LHCN-M2 (cell line): ENCODE measurements around the gene ZNF133. TPM values are rescaled to one million over a fixed set of nuclear protein-coding genes. Genes with fewer than 3 reads are reported as not detected.
"Not testable (repeated sequence)": the region's sequence is repeated elsewhere in the genome, so short reads cannot be mapped to it uniquely, and the experiment has no call there.

Experiments
- DNase-seq: peaks from one replicate; pipeline ENCODE4 v3.0.0-alpha.2; 2012; ENCODE audit warnings: low read depth
- polyA plus RNA-seq: library from polyadenylated mRNA; unstranded; fragments of >200 nt; gene quantifications from one replicate; pipeline ENCODE4 v1.2.1, GENCODE V29; 2012; ENCODE audit warnings: missing spikeins
- total RNA-seq: library from RNA; depleted of rRNA; stranded (reverse); fragments of >200 nt; gene quantifications from 2 replicates; pipeline ENCODE4 v1.2.3, GENCODE V29; 2014; rRNA removed

ZNF133 gene
- total RNA-seq, result 13.8 and 15.5 TPM in 2 replicates
- polyA plus RNA-seq, result 7.8 TPM

GRCh38 chr20:18287915-18288748, at the start of gene ZNF133:
TSS of gene ZNF133 (plus strand) at chr20:18288527. CDS start at chr20:18305687, 17,160 bp downstream.
- peak; percentile 89 for DNase-seq

DNA sequence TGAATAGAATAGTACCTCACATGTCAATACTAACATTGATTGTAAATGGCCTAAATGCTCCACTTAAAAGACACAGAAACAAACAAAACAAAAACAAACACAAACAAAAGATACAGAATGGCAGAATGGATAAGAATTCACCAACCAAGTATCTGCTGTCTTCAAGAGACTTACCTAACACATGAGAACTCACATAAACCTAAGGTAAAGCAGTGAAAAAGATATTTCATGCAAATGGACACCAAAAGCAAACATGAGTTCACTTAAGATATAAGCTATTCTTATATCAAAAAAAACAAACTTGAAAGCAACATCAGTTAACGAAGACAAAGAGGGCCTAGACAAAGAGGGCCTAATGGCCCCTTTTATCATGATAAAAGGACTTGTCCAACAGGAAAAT, 47.3 kb upstream of the ZNF133 start:
- no peak for DNase-seq

DNA sequence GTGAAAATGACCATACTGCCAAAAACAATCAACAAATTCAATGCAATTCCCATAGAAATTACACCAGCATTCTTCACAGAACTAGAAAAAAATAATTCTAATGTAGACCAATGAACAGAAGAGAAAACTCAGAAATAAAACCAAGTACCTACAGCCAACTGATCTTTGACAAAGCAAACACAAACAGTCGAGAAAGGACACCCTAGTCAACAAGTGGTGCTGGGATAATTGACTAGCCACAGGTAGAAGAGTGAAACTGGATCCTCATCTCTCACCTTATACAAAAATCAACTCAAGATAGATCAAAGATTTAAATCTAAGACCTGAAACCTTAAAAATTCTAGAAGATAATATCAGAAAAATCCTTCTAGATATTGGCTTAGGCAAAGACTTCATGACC, 44.5 kb upstream of the ZNF133 start:
- no peak for DNase-seq

DNA sequence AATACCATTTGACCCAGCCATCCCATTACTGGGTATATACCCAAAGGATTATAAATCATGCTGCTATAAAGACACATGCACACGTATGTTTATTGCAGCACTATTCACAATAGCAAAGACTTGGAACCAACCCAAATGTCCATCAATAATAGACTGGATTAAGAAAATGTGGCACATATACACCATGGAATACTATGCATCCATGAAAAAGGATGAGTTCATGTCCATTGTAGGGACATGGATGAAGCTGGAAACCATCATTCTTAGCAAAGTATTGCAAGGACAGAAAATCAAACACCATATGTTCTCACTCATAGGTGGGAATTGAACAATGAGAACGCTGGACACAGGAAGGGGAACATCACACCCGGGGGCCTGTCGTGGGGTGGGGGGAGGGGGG, 39.8 kb upstream of the ZNF133 start:
- DNase-seq, result not testable (repeated sequence)

DNA sequence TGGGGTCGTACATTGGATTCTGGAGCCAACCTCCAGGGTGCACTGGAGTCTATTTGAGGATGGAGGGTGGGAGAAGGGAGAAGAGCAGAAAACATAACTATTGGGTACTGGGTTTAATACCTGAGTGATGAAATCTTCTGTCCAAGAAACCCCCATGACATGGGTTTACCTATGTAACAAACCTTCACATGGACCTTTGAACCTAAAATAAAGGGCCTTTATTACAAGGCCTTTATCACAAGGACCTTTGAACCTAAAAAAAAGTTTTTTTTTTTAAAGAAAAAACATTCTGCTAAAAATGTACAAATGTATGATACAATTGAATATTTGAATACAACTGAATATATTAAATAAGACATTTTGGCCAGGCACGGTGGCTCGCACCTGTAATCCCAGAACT, 38.1 kb upstream of the ZNF133 start:
- no peak for DNase-seq

DNA sequence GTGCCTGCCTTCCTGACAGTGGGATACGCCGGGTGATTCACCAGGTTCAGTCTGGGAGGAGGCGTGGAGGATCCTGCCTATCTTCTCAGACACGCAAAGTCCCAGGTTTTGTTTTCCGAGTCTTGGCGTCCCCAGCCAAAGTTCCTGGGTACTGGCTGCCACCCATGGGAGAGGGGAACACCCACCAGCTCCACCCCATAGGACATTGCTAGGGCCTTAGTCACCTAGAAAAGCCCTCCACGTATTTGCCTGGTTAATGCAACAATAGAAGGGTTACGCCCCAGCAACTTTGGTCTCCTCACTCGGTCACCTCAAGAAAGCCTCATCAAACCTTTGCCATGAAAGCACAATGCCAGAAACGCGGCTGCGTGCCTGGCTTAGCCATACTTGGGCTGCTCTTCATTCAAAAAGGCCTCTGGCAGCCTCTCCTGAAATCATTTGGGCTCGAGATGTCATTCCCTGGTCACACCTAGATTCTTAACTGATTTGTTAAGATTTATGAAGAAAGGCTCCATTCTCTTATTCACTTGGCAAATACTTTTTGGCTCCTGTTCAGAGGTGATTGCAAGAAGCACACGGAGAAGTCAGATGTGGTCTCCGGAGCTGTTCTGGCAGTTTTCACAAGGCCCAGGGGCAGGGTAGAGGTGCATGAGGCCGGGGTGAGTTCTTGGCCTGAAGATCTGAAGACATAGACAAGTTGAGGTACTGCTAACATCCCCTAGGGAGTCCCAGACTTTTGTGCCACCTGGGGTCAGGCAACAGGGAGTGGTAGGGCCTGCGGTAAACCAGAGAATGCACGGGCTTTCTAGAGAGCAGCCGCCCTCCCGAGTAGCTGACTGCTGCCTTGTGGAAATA, 35.5 kb upstream of the ZNF133 start:
- DNase-seq, result no peak

GRCh38 chr20:18254615-18255014, 33.7 kb upstream of the ZNF133 start:
- DNase-seq, result no peak

GRCh38 chr20:18255526-18255925, 32.8 kb upstream of the ZNF133 start:
- no peak for DNase-seq

DNA sequence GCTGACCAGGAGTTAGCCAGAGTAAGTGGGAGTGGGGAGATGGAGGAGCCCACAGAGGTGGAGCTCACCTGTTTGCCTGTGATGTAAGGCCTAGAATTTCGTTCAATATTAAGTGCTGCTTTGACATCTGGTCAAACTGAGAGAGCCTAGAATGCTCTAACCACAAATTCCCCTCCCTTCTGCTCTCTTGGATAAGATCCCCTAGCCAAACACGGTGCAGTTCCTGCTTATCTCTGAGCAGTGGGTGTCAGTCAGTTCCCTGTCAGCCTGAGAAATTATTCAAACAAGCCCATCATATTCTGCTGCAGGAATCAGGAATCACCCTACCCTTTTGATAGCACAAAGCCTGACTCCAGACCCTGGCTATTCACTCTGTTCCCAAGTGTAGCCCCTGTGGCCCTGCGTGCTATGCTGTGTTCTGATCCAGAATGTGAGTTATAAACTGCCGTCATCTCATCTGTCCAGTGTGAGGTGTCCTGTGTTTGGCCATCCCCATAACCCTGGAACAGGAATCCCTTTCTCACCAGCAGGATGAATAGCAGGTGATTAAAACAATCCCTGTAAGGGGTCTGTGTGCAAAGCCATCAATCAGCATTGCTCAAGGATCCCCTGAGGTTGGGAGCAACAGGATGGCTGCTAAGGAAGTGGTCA, 31.8 kb upstream of the ZNF133 start:
- no peak for DNase-seq

GRCh38 chr20:18258126-18258860, 30.0 kb upstream of the ZNF133 start:
- no peak for DNase-seq

GRCh38 chr20:18259730-18260129, 28.6 kb upstream of the ZNF133 start:
- DNase-seq, result no peak

DNA sequence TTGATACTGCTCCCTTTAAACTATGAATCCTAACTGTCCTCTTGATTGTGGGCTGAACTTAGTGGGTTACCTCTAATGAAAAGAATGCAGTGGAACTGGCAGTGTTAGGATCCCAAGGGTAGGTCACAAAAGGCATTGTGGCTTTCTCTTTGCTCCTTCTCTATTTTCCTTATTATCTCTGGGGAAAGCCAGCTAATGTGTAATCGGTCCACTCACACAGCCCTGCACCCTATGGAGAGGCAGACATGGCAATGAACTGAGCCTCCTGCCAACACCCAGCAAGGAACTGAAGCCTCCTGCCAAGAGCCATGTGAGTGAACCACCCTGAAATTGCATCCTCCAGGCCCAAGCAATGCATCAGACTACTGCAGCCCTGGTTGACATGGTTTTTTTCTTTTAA, 24.6 kb upstream of the ZNF133 start:
- no peak for DNase-seq

- DNase-seq, result no peak
Measured at GRCh38 chr20:18265441-18265840, 22.9 kb upstream of the ZNF133 start.

GRCh38 chr20:18266282-18266681, 22.0 kb upstream of the ZNF133 start:
- DNase-seq, result no peak

GRCh38 chr20:18267815-18268214, 20.5 kb upstream of the ZNF133 start:
- DNase-seq, result no peak

DNA sequence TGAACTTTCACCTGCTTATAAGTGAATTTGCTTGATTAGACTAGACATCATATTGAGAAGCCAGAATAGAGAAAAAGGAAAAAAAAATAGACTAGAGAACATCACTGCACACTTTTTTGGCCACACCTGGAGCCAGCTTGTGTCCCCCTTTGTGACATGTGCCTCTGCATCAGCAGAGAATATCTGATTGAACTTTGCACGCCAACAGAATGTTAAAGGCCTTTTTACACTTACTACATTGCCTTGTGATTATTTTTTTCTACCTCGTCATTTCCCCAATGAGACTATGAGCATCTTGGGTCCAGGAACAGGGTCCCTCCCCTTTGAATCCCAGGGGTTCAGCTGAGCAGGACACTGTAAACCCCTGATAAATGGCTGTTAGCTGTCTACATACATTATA, 17.2 kb upstream of the ZNF133 start:
- DNase-seq, result no peak

DNA sequence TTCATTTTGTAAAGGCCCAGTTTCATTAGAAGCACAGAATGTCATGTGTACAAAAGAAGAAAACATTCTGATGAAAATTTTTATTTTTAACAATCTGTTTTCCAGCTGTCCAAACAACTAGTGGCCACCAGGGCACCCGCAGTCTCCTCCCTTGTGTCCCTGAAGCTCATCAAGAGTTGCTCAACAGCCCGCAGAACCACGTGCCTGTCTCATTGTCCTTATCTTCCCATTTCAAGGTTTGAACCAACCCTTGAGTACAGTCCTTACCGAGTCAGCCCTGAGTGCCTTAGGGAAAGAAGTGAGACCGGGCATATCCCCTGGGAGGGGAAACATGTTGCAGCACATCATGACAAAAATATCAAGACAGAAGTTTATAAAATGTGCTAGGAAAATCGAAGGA, 15.9 kb upstream of the ZNF133 start:
- DNase-seq, result peak; percentile 37

DNA sequence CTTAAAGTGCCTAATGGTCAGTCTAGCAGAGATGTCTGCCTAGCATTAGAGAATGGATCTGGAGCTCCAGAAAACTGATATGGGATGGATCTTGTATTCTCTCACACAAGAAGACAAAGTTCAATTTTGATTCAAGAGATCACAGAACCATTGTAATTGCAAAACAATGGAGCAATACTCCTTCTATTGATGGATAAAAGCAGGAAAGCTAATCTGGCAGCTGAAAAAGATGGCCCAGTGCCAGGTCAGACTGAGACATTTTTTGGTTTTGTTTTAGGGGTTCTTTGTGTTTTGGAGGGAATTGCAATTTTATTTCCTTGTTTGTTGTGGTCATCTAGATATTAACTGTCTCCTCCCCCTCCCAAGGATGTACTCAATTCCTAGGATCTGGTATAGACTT, 14.6 kb upstream of the ZNF133 start:
- no peak for DNase-seq

GRCh38 chr20:18275960-18276359, 12.4 kb upstream of the ZNF133 start:
- not testable (repeated sequence) for DNase-seq

DNA sequence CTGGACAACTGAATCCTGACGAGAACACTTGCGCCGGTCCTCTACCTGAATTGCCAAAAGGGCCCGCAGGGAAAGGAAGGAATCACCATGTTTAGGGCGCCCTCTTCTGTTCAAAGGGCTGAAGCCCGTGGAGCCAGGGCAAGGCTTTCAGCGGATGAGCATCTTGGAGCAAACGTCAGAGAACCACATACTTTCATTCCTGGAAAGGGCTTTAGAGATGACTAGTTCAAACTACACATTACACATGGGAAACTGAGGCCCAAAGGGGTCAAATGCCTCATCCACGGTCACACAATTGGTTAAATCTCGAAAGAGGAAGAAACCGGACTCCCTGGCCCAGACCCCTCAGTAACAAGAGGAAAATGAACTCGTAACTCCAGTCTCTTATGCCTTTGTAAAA, 11.5 kb upstream of the ZNF133 start:
- peak; percentile 56 for DNase-seq

GRCh38 chr20:18279242-18279641, 9.1 kb upstream of the ZNF133 start:
- no peak for DNase-seq
